Stimulated activated memory B cell treated with anti-CD40 and anti-IgM and Interleukin-4, amounts not matched to agents 10 μg/mL and 1 μg/mL and 100 μg/mL, for 72 hours (primary cell): ENCODE results near the gene TRAPPC10.

ENCODE experiments used
- ATAC-seq: fragments of 150-1000 bp; cut with Tn5 transposase; 2 replicates; pipeline ENCODE4 v1.10.0; 2021
- H3K27ac Mint-ChIP-seq: one replicate; pipeline ENCODE4 v1.8.0; 2022; ENCODE audit warnings: mild to moderate bottlenecking, mixed read lengths
- H3K27me3 Mint-ChIP-seq: one replicate; pipeline ENCODE4 v1.8.0; 2022; ENCODE audit warnings: mixed read lengths
- H3K36me3 Mint-ChIP-seq: one replicate; pipeline ENCODE4 v1.8.0; 2022; ENCODE audit warnings: mixed read lengths
- H3K4me1 Mint-ChIP-seq: one replicate; pipeline ENCODE4 v1.8.0; 2022; ENCODE audit warnings: mixed read lengths
- H3K4me3 Mint-ChIP-seq: one replicate; pipeline ENCODE4 v1.8.0; 2022; ENCODE audit warnings: mild to moderate bottlenecking, moderate library complexity, mixed read lengths
- H3K9me3 Mint-ChIP-seq: one replicate; pipeline ENCODE4 v1.8.0; 2022; ENCODE audit warnings: mixed read lengths

The TRAPPC10 gene

DNA sequence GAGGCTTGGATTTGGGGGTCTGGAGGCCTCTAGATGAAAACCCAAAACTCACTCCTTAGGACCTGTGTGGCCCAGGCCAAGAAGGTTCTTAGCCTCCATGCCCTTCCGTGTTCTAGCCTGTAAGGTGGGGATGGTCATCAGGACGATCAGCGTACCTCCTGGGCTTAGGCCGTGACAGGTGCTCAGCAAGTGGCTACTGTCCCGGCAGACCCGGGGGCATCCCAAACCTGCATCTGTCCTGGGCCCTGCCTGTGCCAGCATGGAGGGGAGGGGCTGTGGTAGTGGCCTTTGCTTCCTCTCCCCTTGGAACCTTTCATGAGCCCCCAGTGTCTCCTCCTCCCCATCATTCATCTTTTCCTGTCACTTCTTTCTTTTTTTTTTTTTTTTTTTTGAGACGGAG is 22.7 kb upstream of the TRAPPC10 start:
- ATAC-seq = no peak
- peaks cover 24% of the 10 kb centered on the region for H3K27me3 Mint-ChIP-seq
- H3K4me3 Mint-ChIP-seq = no peak overlapping the region
- peaks cover 7% of the 10 kb centered on the region for H3K4me1 Mint-ChIP-seq
- H3K36me3 Mint-ChIP-seq = no peaks in the 10 kb centered on the region
- no peak overlapping the region for H3K27ac Mint-ChIP-seq
- no peaks in the 10 kb centered on the region for H3K9me3 Mint-ChIP-seq

DNA sequence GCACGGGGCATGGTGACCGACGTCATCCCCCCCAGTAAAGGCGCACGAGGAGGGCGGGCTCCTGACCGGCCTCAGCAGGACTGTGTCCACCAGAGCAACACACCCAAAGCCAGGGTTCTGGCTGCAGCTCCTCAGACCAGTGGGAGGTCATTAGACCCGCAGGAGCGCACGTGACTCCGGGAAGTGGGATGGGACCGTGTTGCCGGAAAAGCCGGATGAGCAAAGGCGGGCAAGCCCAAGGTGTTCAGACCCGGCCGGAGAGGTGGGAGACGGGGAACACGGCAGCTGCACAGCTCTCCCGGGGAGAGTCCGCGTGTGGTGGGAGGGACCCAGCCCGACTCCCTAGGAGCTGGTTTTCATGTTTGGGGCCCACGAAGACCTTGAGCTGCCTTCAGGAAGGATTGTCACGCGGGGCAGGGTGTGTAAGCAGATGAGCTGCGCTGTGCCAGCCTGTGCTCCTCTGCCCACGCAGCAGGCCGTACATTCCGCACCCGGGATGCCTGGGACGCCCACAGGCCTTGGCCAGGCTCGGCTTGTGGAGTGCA is 20.6 kb upstream of the TRAPPC10 start:
- no peaks in the 10 kb centered on the region for H3K4me1 Mint-ChIP-seq
- no peak overlapping the region for H3K4me3 Mint-ChIP-seq
- H3K36me3 Mint-ChIP-seq = no peaks in the 10 kb centered on the region
- ATAC-seq = no peak
- no peak overlapping the region for H3K27ac Mint-ChIP-seq
- no peaks in the 10 kb centered on the region for H3K9me3 Mint-ChIP-seq
- H3K27me3 Mint-ChIP-seq = peaks cover 24% of the 10 kb centered on the region

GRCh38 chr21:43992121-43992520 is 20.0 kb upstream of the TRAPPC10 start:
- Mint-ChIP-seq H3K4me1 (no peaks in the 10 kb centered on the region), H3K9me3 (no peaks in the 10 kb centered on the region), H3K4me3 (no peak overlapping the region), H3K27me3 (peaks cover 24% of the 10 kb centered on the region), H3K36me3 (no peaks in the 10 kb centered on the region), H3K27ac (no peak overlapping the region)
- ATAC-seq = no peak

DNA sequence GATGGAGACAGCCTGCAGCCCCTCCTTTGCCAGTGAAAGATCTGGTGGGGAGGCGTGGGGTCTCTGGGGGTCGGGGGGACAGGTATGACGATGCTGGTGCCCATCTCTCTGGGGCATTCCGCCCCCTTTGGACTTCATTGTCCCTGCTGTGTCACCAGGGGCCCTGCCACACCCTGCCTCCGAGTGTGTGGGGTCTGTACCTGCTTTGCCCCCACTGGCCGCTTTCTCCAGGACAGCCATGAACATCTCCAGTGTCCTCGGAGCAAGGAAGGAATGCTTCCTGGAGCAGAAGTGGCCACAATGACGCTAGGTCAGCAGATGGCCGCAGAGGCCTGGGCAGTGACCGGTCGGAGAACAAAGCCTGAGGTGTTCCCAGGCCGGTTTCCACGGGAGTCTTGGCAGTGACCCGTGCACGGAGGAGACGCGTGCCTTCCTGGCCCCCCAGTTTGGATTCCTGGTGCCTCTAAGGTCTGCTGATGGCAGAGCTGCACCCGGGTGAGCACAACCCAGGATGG is 18.6 kb upstream of the TRAPPC10 start:
- Mint-ChIP-seq H3K9me3 (no peaks in the 10 kb centered on the region), H3K27me3 (peaks cover 19% of the 10 kb centered on the region), H3K4me3 (no peak overlapping the region), H3K4me1 (no peaks in the 10 kb centered on the region), H3K27ac (no peak overlapping the region), H3K36me3 (no peaks in the 10 kb centered on the region)
- ATAC-seq = no peak

- Mint-ChIP-seq H3K4me1 (no peaks in the 10 kb centered on the region), H3K27me3 (peaks cover 15% of the 10 kb centered on the region), H3K36me3 (no peaks in the 10 kb centered on the region), H3K27ac (no peak overlapping the region), H3K9me3 (no peaks in the 10 kb centered on the region), H3K4me3 (no peak overlapping the region)
- no peak for ATAC-seq
Observed at GRCh38 chr21:43994085-43994484, 18.0 kb upstream of the TRAPPC10 start.

DNA sequence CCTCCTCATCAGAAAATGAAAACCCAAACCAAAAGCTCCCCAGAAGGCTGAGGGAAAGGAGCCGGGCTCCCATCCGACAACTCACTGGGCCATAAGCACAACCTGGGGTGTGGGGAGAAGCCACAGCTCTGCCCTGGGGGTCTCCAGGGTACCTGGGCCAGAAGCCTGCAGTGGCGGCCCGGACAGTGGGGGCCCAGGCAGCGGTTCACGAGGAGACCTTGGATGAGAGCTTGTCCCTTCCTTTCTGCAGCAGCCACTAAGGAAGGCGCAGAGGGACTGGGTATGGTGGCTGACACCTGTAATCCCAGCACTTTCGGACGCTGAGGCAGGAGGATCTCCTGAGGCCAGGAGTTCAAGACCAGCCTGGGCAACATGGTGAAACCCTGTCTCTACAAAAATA is 17.5 kb upstream of the TRAPPC10 start:
- Mint-ChIP-seq H3K4me3 (no peak overlapping the region), H3K27ac (no peak overlapping the region), H3K4me1 (no peaks in the 10 kb centered on the region), H3K9me3 (no peaks in the 10 kb centered on the region), H3K36me3 (no peaks in the 10 kb centered on the region), H3K27me3 (peaks cover 15% of the 10 kb centered on the region)
- ATAC-seq = no peak

GRCh38 chr21:43995521-43996105 is 16.5 kb upstream of the TRAPPC10 start:
- Mint-ChIP-seq H3K27me3 (peaks cover 15% of the 10 kb centered on the region), H3K4me3 (no peak overlapping the region)

GRCh38 chr21:43997766-43998742 is 14.1 kb upstream of the TRAPPC10 start:
- no peak overlapping the region for H3K27ac Mint-ChIP-seq

More at GRCh38 chr21:43995521-43996105, 16.5 kb upstream of the TRAPPC10 start:
- no peaks in the 10 kb centered on the region for H3K4me1 Mint-ChIP-seq
- H3K36me3 Mint-ChIP-seq = no peaks in the 10 kb centered on the region
- no peak overlapping the region for H3K27ac Mint-ChIP-seq
- no peak for ATAC-seq
- no peaks in the 10 kb centered on the region for H3K9me3 Mint-ChIP-seq

GRCh38 chr21:44000360-44000759 is 11.7 kb upstream of the TRAPPC10 start:
- Mint-ChIP-seq H3K4me1 (no peaks in the 10 kb centered on the region), H3K36me3 (no peaks in the 10 kb centered on the region), H3K27ac (no peak overlapping the region), H3K9me3 (no peaks in the 10 kb centered on the region), H3K27me3 (no peaks in the 10 kb centered on the region), H3K4me3 (no peak overlapping the region)
- ATAC-seq = no peak

More at GRCh38 chr21:43997766-43998742, 14.1 kb upstream of the TRAPPC10 start:
- Mint-ChIP-seq H3K9me3 (no peaks in the 10 kb centered on the region), H3K27me3 (no peaks in the 10 kb centered on the region), H3K36me3 (no peaks in the 10 kb centered on the region), H3K4me1 (no peaks in the 10 kb centered on the region), H3K4me3 (no peak overlapping the region)
- no peak for ATAC-seq

DNA sequence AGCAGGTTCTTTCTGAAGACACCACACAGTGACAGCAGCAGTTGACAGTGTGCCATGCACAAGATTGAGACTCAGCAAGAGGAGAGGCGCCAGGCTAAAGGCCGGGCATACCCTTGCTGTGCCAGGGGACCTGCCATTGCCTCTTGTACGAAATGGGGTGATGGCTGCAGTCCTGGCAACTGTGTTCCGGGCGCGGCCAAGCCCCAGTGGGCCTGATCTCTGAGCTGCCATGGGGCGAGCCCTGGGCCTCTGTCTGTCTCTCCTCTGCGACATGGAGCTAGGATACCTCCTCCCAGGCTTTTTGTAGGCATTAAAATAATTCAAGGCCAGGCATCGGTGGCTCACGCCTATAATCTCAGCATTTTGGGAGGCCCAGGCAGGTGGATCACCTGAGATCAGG is 9.6 kb upstream of the TRAPPC10 start:
- no peaks in the 10 kb centered on the region for H3K4me1 Mint-ChIP-seq

DNA sequence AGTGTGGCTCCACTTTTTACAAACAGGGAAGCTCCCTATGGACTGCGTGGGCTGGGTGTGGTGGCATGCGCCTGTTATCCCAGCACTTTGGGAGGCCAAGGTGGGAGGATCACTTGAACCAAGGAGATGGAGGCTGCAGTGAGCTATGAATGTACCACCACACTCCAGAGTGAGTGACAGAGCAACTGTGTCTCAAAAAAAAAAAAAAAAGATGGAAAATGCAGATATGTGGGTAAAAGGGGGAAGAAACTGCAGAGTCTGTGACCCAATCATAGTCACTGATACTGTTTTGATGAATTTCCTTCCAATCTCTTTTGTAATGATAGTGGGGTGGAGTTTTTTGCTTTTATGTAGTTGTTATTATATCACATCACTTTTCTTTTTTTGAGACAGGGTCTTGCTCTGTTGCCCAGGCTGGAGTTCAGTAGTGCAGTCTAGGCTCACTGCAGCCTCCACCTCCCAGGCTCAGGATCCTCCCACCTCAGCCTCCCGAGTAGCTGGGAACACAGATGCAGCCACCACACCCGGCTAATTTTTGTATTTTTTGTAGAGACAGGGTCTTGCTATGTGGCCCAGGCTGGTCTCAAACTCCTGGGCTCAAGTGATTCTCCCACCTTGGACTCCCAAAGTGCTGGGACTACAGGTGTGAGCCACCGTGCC is 8.7 kb upstream of the TRAPPC10 start:
- Mint-ChIP-seq H3K4me3 (no peak overlapping the region), H3K9me3 (no peaks in the 10 kb centered on the region)
- ATAC-seq = no peak

More for the DNA sequence above, 9.6 kb upstream of the TRAPPC10 start:
- no peaks in the 10 kb centered on the region for H3K9me3 Mint-ChIP-seq
- H3K27ac Mint-ChIP-seq = no peak overlapping the region
- H3K4me3 Mint-ChIP-seq = no peak overlapping the region
- no peak for ATAC-seq
- no peaks in the 10 kb centered on the region for H3K36me3 Mint-ChIP-seq
- H3K27me3 Mint-ChIP-seq = no peaks in the 10 kb centered on the region

GRCh38 chr21:44005071-44005470 is 7.0 kb upstream of the TRAPPC10 start:
- Mint-ChIP-seq H3K27me3 (no peaks in the 10 kb centered on the region), H3K36me3 (peaks cover 6% of the 10 kb centered on the region), H3K4me1 (no peaks in the 10 kb centered on the region), H3K27ac (no peak overlapping the region), H3K9me3 (no peaks in the 10 kb centered on the region), H3K4me3 (no peak overlapping the region)
- ATAC-seq = no peak

More for the DNA sequence above, 8.7 kb upstream of the TRAPPC10 start:
- Mint-ChIP-seq H3K27ac (no peak overlapping the region), H3K4me1 (no peaks in the 10 kb centered on the region), H3K36me3 (peaks cover 4% of the 10 kb centered on the region), H3K27me3 (no peaks in the 10 kb centered on the region)

GRCh38 chr21:44005593-44005992 is 6.5 kb upstream of the TRAPPC10 start:
- H3K4me3 Mint-ChIP-seq = no peak overlapping the region
- H3K27me3 Mint-ChIP-seq = no peaks in the 10 kb centered on the region

GRCh38 chr21:44006017-44006619 is 6.0 kb upstream of the TRAPPC10 start:
- no peak for ATAC-seq
- H3K4me1 Mint-ChIP-seq = peaks cover 2% of the 10 kb centered on the region
- H3K4me3 Mint-ChIP-seq = no peak overlapping the region
- H3K36me3 Mint-ChIP-seq = peaks cover 6% of the 10 kb centered on the region
- H3K9me3 Mint-ChIP-seq = no peaks in the 10 kb centered on the region
- no peaks in the 10 kb centered on the region for H3K27me3 Mint-ChIP-seq
- H3K27ac Mint-ChIP-seq = no peak overlapping the region

More at GRCh38 chr21:44005593-44005992, 6.5 kb upstream of the TRAPPC10 start:
- H3K36me3 Mint-ChIP-seq = peaks cover 6% of the 10 kb centered on the region
- no peak for ATAC-seq
- no peaks in the 10 kb centered on the region for H3K9me3 Mint-ChIP-seq
- no peaks in the 10 kb centered on the region for H3K4me1 Mint-ChIP-seq
- H3K27ac Mint-ChIP-seq = no peak overlapping the region

- ATAC-seq = no peak
- Mint-ChIP-seq H3K4me1 (peaks cover 6% of the 10 kb centered on the region), H3K36me3 (peaks cover 6% of the 10 kb centered on the region), H3K27ac (no peak overlapping the region), H3K9me3 (no peaks in the 10 kb centered on the region), H3K4me3 (no peak overlapping the region), H3K27me3 (no peaks in the 10 kb centered on the region)
Observed at GRCh38 chr21:44006656-44007055, 5.5 kb upstream of the TRAPPC10 start.
